ENCODE measurements around the gene KIAA0513. TPM values are rescaled to one million over a fixed set of nuclear protein-coding genes. Genes with fewer than 3 reads are reported as not detected.

The KIAA0513 gene
- total and polyA plus RNA-seq, 2 donors (not counting 1 experiment from before 2014, with no cell fraction given): 1.1 to 2.1 TPM

DNA sequence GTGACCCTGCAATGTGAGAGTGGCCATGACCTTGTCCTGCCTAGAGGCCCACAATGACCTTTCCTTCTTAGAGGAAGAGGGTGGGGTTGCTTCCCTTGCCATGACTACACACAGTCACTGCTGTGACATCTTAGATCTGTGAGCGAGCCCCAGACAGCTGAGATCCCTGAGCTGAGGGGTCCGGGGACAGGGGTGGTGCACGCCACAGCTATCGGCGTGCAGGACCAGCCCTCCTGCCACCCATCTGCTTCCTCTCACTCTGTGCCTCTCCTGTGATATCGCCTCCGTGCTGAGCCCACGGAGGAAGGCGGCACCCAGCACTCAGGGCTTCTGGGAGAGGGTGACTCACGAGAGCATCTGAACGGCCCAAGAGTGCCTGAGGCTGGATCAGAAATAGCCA, 35.2 kb downstream of the KIAA0513 start:
- H3K9me3 ChIP-seq (ENCODE audit: control extremely low read depth in 1 of 3, control insufficient read depth in 2 of 3, insufficient read depth in 1 of 3, low read length in 2 of 3): no peaks in the 10 kb centered on the region
- POLR2A ChIA-PET: no interaction called here
- no peak overlapping the region for H3K4me3 ChIP-seq (ENCODE audit: control extremely low read depth in 1 of 5, extremely low read depth in 1 of 5, insufficient read depth in 1 of 5, low read depth in 2 of 5, low read length in 4 of 5)
- peaks cover 12 to 17% of the 10 kb centered on the region in 2 donors for H3K4me1 ChIP-seq (ENCODE audit: control insufficient read depth in 2 of 2, insufficient read depth in 2 of 2, low read length in 2 of 2)
- Mint-ChIP-seq H3K4me3 (no peak overlapping the region), H3K27me3 (peaks cover 21% of the 10 kb centered on the region), H3K27ac (no peak overlapping the region), H3K4me1 (peaks cover 15% of the 10 kb centered on the region), H3K9me3 (ENCODE audit: insufficient read depth) (no peaks in the 10 kb centered on the region)
- intact Hi-C loops (cut with micrococcal nuclease): no loop called here
- no peak for ATAC-seq (ENCODE audit: low read depth)
- WGBS (ENCODE audit: insufficient coverage): 86% methylated on average over 11 of the region's 11 CpGs
- CTCF ChIA-PET: no interaction called here
- H3K79me2 ChIP-seq (ENCODE audit: control insufficient read depth, insufficient read depth, low read length): no peaks in the 10 kb centered on the region
- no peak overlapping the region for H3K9ac ChIP-seq (ENCODE audit: low read length)
- DNase-seq: no peak
- no peak for TF ChIP-seq EZH2 (IDR thresholded peaks at IDR 0.05; ENCODE audit: borderline replicate concordance, insufficient read depth, low read depth, low read length, poor library complexity, severe bottlenecking)
- TF ChIP-seq, protein P1, sequence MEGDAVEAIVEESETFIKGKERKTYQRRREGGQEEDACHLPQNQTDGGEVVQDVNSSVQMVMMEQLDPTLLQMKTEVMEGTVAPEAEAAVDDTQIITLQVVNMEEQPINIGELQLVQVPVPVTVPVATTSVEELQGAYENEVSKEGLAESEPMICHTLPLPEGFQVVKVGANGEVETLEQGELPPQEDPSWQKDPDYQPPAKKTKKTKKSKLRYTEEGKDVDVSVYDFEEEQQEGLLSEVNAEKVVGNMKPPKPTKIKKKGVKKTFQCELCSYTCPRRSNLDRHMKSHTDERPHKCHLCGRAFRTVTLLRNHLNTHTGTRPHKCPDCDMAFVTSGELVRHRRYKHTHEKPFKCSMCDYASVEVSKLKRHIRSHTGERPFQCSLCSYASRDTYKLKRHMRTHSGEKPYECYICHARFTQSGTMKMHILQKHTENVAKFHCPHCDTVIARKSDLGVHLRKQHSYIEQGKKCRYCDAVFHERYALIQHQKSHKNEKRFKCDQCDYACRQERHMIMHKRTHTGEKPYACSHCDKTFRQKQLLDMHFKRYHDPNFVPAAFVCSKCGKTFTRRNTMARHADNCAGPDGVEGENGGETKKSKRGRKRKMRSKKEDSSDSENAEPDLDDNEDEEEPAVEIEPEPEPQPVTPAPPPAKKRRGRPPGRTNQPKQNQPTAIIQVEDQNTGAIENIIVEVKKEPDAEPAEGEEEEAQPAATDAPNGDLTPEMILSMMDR (IDR thresholded peaks at IDR 0.05): no peak
- no peak overlapping the region for H3K4me2 ChIP-seq (replicated peaks; ENCODE audit: low read depth, low read length, poor library complexity, severe bottlenecking)
- no peaks in the 10 kb centered on the region for H3K36me3 ChIP-seq (replicated peaks in 1 of 2; ENCODE audit: control extremely low read depth in 1 of 2, control insufficient read depth in 1 of 2, extremely low read depth in 1 of 2, insufficient read depth in 2 of 2, low read length in 1 of 2)
- no peak overlapping the region for H3K27ac ChIP-seq (ENCODE audit: low read length in 2 of 2)
- H4K20me1 ChIP-seq (ENCODE audit: control insufficient read depth, insufficient read depth, low read length, poor library complexity, severe bottlenecking): no peaks in the 10 kb centered on the region
- H2AFZ ChIP-seq (ENCODE audit: insufficient read depth, low read depth, low read length, poor library complexity, severe bottlenecking): no peak overlapping the region
- no peaks in the 10 kb centered on the region for H3K27me3 ChIP-seq (replicated peaks in 1 of 4; ENCODE audit: control extremely low read depth in 1 of 4, control insufficient read depth in 3 of 4, insufficient read depth in 4 of 4, low read length in 3 of 4)

GRCh38 chr16:85064186-85064585, 36.6 kb downstream of the KIAA0513 start:
- CTCF ChIA-PET: no interaction called here
- Mint-ChIP-seq H3K4me1 (peaks cover 6% of the 10 kb centered on the region), H3K27ac (no peak overlapping the region), H3K4me3 (no peak overlapping the region), H3K9me3 (ENCODE audit: insufficient read depth) (no peaks in the 10 kb centered on the region), H3K27me3 (peaks cover 21% of the 10 kb centered on the region)
- no peak for DNase-seq
- H3K79me2 ChIP-seq (ENCODE audit: control insufficient read depth, insufficient read depth, low read length): no peaks in the 10 kb centered on the region
- no peak overlapping the region for H3K4me2 ChIP-seq (replicated peaks; ENCODE audit: low read depth, low read length, poor library complexity, severe bottlenecking)
- intact Hi-C loops (cut with micrococcal nuclease): no loop called here
- no peak overlapping the region for H3K27ac ChIP-seq (ENCODE audit: low read length in 2 of 2)
- no peak for TF ChIP-seq EZH2 (IDR thresholded peaks at IDR 0.05; ENCODE audit: borderline replicate concordance, insufficient read depth, low read depth, low read length, poor library complexity, severe bottlenecking)
- TF ChIP-seq, protein P1 (IDR thresholded peaks at IDR 0.05): no peak
- no peak overlapping the region for H2AFZ ChIP-seq (ENCODE audit: insufficient read depth, low read depth, low read length, poor library complexity, severe bottlenecking)
- WGBS (ENCODE audit: insufficient coverage): no CpG with 5 or more reads among the region's 6 CpGs
- H3K27me3 ChIP-seq (replicated peaks in 1 of 4; ENCODE audit: control extremely low read depth in 1 of 4, control insufficient read depth in 3 of 4, insufficient read depth in 4 of 4, low read length in 3 of 4): no peaks in the 10 kb centered on the region
- H3K9me3 ChIP-seq (ENCODE audit: control extremely low read depth in 1 of 3, control insufficient read depth in 2 of 3, insufficient read depth in 1 of 3, low read length in 2 of 3): no peaks in the 10 kb centered on the region
- peaks cover 5 to 10% of the 10 kb centered on the region in 2 donors for H3K4me1 ChIP-seq (ENCODE audit: control insufficient read depth in 2 of 2, insufficient read depth in 2 of 2, low read length in 2 of 2)
- H3K9ac ChIP-seq (ENCODE audit: low read length): no peak overlapping the region
- H3K4me3 ChIP-seq (ENCODE audit: control extremely low read depth in 1 of 5, extremely low read depth in 1 of 5, insufficient read depth in 1 of 5, low read depth in 2 of 5, low read length in 4 of 5): no peak overlapping the region
- H4K20me1 ChIP-seq (ENCODE audit: control insufficient read depth, insufficient read depth, low read length, poor library complexity, severe bottlenecking): no peaks in the 10 kb centered on the region
- H3K36me3 ChIP-seq (replicated peaks in 1 of 2; ENCODE audit: control extremely low read depth in 1 of 2, control insufficient read depth in 1 of 2, extremely low read depth in 1 of 2, insufficient read depth in 2 of 2, low read length in 1 of 2): no peaks in the 10 kb centered on the region
- ATAC-seq (ENCODE audit: low read depth): no peak
- POLR2A ChIA-PET: no interaction called here
